ENCODE measurements around the gene SFT2D1. TPM values are rescaled to one million over a fixed set of nuclear protein-coding genes. Genes with fewer than 3 reads are reported as not detected.
"Not testable (repeated sequence)": the region's sequence is repeated elsewhere in the genome, so short reads cannot be mapped to it uniquely, and the experiment has no call there.

The SFT2D1 gene
- total RNA-seq, 1 donor: 25.7 TPM

GRCh38 chr6:166346965-166347364, 4.6 kb upstream of the SFT2D1 start:
- H3K4me2 ChIP-seq (ENCODE audit: insufficient read depth, low read length): no peak overlapping the region
- no peaks in the 10 kb centered on the region for H4K20me1 ChIP-seq (ENCODE audit: insufficient read depth, low read length)
- no peak overlapping the region for H2AFZ ChIP-seq (ENCODE audit: low read length)
- no peak for DNase-seq (ENCODE audit: insufficient read length, low spot score, missing footprints)
- peaks cover 5% of the 10 kb centered on the region for H3K4me1 ChIP-seq (ENCODE audit: insufficient read depth, low read length)
- H3K27ac ChIP-seq (ENCODE audit: low read depth, low read length): no peak overlapping the region
- H3K4me3 ChIP-seq (ENCODE audit: insufficient read depth, low read length): no peak overlapping the region
- H3K9me3 ChIP-seq (ENCODE audit: low read depth, low read length): no peaks in the 10 kb centered on the region
- H3K36me3 ChIP-seq (ENCODE audit: insufficient read depth, low read length): no peaks in the 10 kb centered on the region
- peaks cover 6% of the 10 kb centered on the region for H3K27me3 ChIP-seq (ENCODE audit: insufficient read depth, low read length)
- H3K79me2 ChIP-seq (ENCODE audit: insufficient read depth, low read length): peaks cover 7% of the 10 kb centered on the region
- TF ChIP-seq CTCF (IDR thresholded peaks at IDR 0.05; ENCODE audit: extremely low read depth, low read depth, low read length): no peak

- DNase-seq (ENCODE audit: insufficient read length, low spot score, missing footprints): no peak
- Histone ChIP-seq H2AFZ (ENCODE audit: low read length) (no peak overlapping the region), H3K27me3 (ENCODE audit: insufficient read depth, low read length) (peaks cover 4% of the 10 kb centered on the region), H3K4me3 (ENCODE audit: insufficient read depth, low read length) (no peak overlapping the region), H3K9me3 (ENCODE audit: low read depth, low read length) (no peaks in the 10 kb centered on the region), H3K36me3 (ENCODE audit: insufficient read depth, low read length) (no peaks in the 10 kb centered on the region), H3K4me2 (ENCODE audit: insufficient read depth, low read length) (no peak overlapping the region), H3K27ac (ENCODE audit: low read depth, low read length) (no peak overlapping the region), H3K79me2 (ENCODE audit: insufficient read depth, low read length) (peaks cover 12% of the 10 kb centered on the region), H3K4me1 (ENCODE audit: insufficient read depth, low read length) (peaks cover 9% of the 10 kb centered on the region), H4K20me1 (ENCODE audit: insufficient read depth, low read length) (peaks cover 2% of the 10 kb centered on the region)
- TF ChIP-seq CTCF (IDR thresholded peaks at IDR 0.05; ENCODE audit: extremely low read depth, low read depth, low read length): no peak
These were observed 4.1 kb upstream of the SFT2D1 start for GRCh38 chr6:166346449-166346848.

- not testable (repeated sequence) for H3K4me2 ChIP-seq (ENCODE audit: insufficient read depth, low read length); H3K36me3 ChIP-seq (ENCODE audit: insufficient read depth, low read length); H3K9me3 ChIP-seq (ENCODE audit: low read depth, low read length); H3K27ac ChIP-seq (ENCODE audit: low read depth, low read length); H3K4me3 ChIP-seq (ENCODE audit: insufficient read depth, low read length); H2AFZ ChIP-seq (ENCODE audit: low read length); H3K27me3 ChIP-seq (ENCODE audit: insufficient read depth, low read length); H4K20me1 ChIP-seq (ENCODE audit: insufficient read depth, low read length); DNase-seq (ENCODE audit: insufficient read length, low spot score, missing footprints)
- peaks cover 20% of the 10 kb centered on the region for H3K79me2 ChIP-seq (ENCODE audit: insufficient read depth, low read length)
- peaks cover 14% of the 10 kb centered on the region for H3K4me1 ChIP-seq (ENCODE audit: insufficient read depth, low read length)
These were observed 3.3 kb upstream of the SFT2D1 start for GRCh38 chr6:166345672-166346071.

- H3K9me3 ChIP-seq (ENCODE audit: low read depth, low read length); DNase-seq (ENCODE audit: insufficient read length, low spot score, missing footprints); H3K27ac ChIP-seq (ENCODE audit: low read depth, low read length); H2AFZ ChIP-seq (ENCODE audit: low read length); H3K36me3 ChIP-seq (ENCODE audit: insufficient read depth, low read length); H3K27me3 ChIP-seq (ENCODE audit: insufficient read depth, low read length); H3K4me2 ChIP-seq (ENCODE audit: insufficient read depth, low read length); H3K4me3 ChIP-seq (ENCODE audit: insufficient read depth, low read length): not testable (repeated sequence)
- H4K20me1 ChIP-seq (ENCODE audit: insufficient read depth, low read length): peaks cover 15% of the 10 kb centered on the region
- peaks cover 28% of the 10 kb centered on the region for H3K79me2 ChIP-seq (ENCODE audit: insufficient read depth, low read length)
- peaks cover 14% of the 10 kb centered on the region for H3K4me1 ChIP-seq (ENCODE audit: insufficient read depth, low read length)
These were observed 2.6 kb upstream of the SFT2D1 start for GRCh38 chr6:166344921-166345320.

- peaks cover 34% of the 10 kb centered on the region for H3K79me2 ChIP-seq (ENCODE audit: insufficient read depth, low read length)
- H3K4me1 ChIP-seq (ENCODE audit: insufficient read depth, low read length): peaks cover 14% of the 10 kb centered on the region
- DNase-seq (ENCODE audit: insufficient read length, low spot score, missing footprints): no peak
- no peak overlapping the region for H3K27ac ChIP-seq (ENCODE audit: low read depth, low read length)
- H3K4me3 ChIP-seq (ENCODE audit: insufficient read depth, low read length): no peak overlapping the region
- H4K20me1 ChIP-seq (ENCODE audit: insufficient read depth, low read length): peaks cover 21% of the 10 kb centered on the region
- TF ChIP-seq CTCF (IDR thresholded peaks at IDR 0.05; ENCODE audit: extremely low read depth, low read depth, low read length): no peak
- no peaks in the 10 kb centered on the region for H3K36me3 ChIP-seq (ENCODE audit: insufficient read depth, low read length)
- no peaks in the 10 kb centered on the region for H3K27me3 ChIP-seq (ENCODE audit: insufficient read depth, low read length)
- H3K4me2 ChIP-seq (ENCODE audit: insufficient read depth, low read length): no peak overlapping the region
- no peak overlapping the region for H2AFZ ChIP-seq (ENCODE audit: low read length)
- H3K9me3 ChIP-seq (ENCODE audit: low read depth, low read length): no peaks in the 10 kb centered on the region
These were observed 1.9 kb upstream of the SFT2D1 start for GRCh38 chr6:166344240-166344639.
